ENCODE results near the gene TNFSF13. TPM values are rescaled to one million over a fixed set of nuclear protein-coding genes. Genes with fewer than 3 reads are reported as not detected.
A peak's percentile ranks its signal among the peaks of the same experiment; 100 is the strongest.

The TNFSF13 gene
- total and polyA plus RNA-seq, 2 donors, result 6.4 to 19.6 TPM

- DNase-seq (ENCODE audit: low read depth in 6 of 9, low spot score in 9 of 9), result no peak
- no peaks in the 10 kb centered on the region for H3K27me3 ChIP-seq (ENCODE audit: control insufficient read depth in 2 of 2, insufficient read depth in 1 of 2, low read length in 1 of 2)
- H3K27ac ChIP-seq (ENCODE audit: low read depth in 1 of 2, low read length in 1 of 2), result no peak overlapping the region
- H3K9me3 ChIP-seq (ENCODE audit: control insufficient read depth in 2 of 2, insufficient read depth in 1 of 2, low read length in 1 of 2), result peaks cover 0 to 3% of the 10 kb centered on the region in 2 donors
- WGBS, result 98% methylated on average over 5 of the region's 5 CpGs
- H3K4me1 ChIP-seq (ENCODE audit: control insufficient read depth in 2 of 2, insufficient read depth in 2 of 2, low read length in 2 of 2), result peaks cover 3 to 15% of the 10 kb centered on the region in 2 donors
- peaks cover 38 to 66% of the 10 kb centered on the region in 2 donors for H3K36me3 ChIP-seq (ENCODE audit: control insufficient read depth in 2 of 2, insufficient read depth in 2 of 2, low read length in 1 of 2)
- H3K4me3 ChIP-seq (ENCODE audit: low read length in 2 of 2), result no peak overlapping the region
Measured at GRCh38 chr17:7569571-7569970, 11.0 kb downstream of the TNFSF13 start.

- peaks cover 0 to 3% of the 10 kb centered on the region in 2 donors for H3K9me3 ChIP-seq (ENCODE audit: control insufficient read depth in 2 of 2, insufficient read depth in 1 of 2, low read length in 1 of 2)
- peaks cover 5 to 23% of the 10 kb centered on the region in 2 donors for H3K4me1 ChIP-seq (ENCODE audit: control insufficient read depth in 2 of 2, insufficient read depth in 2 of 2, low read length in 2 of 2)
- no peak for DNase-seq (ENCODE audit: low read depth in 6 of 9, low spot score in 9 of 9)
- no peak overlapping the region for H3K4me3 ChIP-seq (ENCODE audit: low read length in 2 of 2)
- WGBS, result 97% methylated on average over 10 of the region's 10 CpGs
- no peaks in the 10 kb centered on the region for H3K27me3 ChIP-seq (ENCODE audit: control insufficient read depth in 2 of 2, insufficient read depth in 1 of 2, low read length in 1 of 2)
- H3K27ac ChIP-seq (ENCODE audit: low read depth in 1 of 2, low read length in 1 of 2), result no peak overlapping the region
- peaks cover 39 to 66% of the 10 kb centered on the region in 2 donors for H3K36me3 ChIP-seq (ENCODE audit: control insufficient read depth in 2 of 2, insufficient read depth in 2 of 2, low read length in 1 of 2)
Measured at GRCh38 chr17:7570351-7570750, 11.8 kb downstream of the TNFSF13 start.

- Histone ChIP-seq H3K4me1 (ENCODE audit: control insufficient read depth in 2 of 2, insufficient read depth in 2 of 2, low read length in 2 of 2) (peaks cover 8 to 34% of the 10 kb centered on the region in 2 donors), H3K27me3 (ENCODE audit: control insufficient read depth in 2 of 2, insufficient read depth in 1 of 2, low read length in 1 of 2) (no peaks in the 10 kb centered on the region), H3K27ac (ENCODE audit: low read depth in 1 of 2, low read length in 1 of 2) (peak overlapping the region; percentile 72 to 77), H3K9me3 (ENCODE audit: control insufficient read depth in 2 of 2, insufficient read depth in 1 of 2, low read length in 1 of 2) (peaks cover 0 to 3% of the 10 kb centered on the region in 2 donors), H3K4me3 (ENCODE audit: low read length in 2 of 2) (peak overlapping the region; percentile 51 to 59), H3K36me3 (ENCODE audit: control insufficient read depth in 2 of 2, insufficient read depth in 2 of 2, low read length in 1 of 2) (peaks cover 48 to 68% of the 10 kb centered on the region in 2 donors)
- peak in 1 of 9 donors; percentile 94 for DNase-seq (ENCODE audit: low read depth in 6 of 9, low spot score in 9 of 9)
- under 1% methylated on average over 11 of the region's 11 CpGs for WGBS
Measured at GRCh38 chr17:7572338-7572587, 13.7 kb downstream of the TNFSF13 start.

GRCh38 chr17:7572588-7573323 is 14.2 kb downstream of the TNFSF13 start:
- peaks cover 8 to 36% of the 10 kb centered on the region in 2 donors for H3K4me1 ChIP-seq (ENCODE audit: control insufficient read depth in 2 of 2, insufficient read depth in 2 of 2, low read length in 2 of 2)
- peaks cover 0 to 3% of the 10 kb centered on the region in 2 donors for H3K9me3 ChIP-seq (ENCODE audit: control insufficient read depth in 2 of 2, insufficient read depth in 1 of 2, low read length in 1 of 2)
- no peaks in the 10 kb centered on the region for H3K27me3 ChIP-seq (ENCODE audit: control insufficient read depth in 2 of 2, insufficient read depth in 1 of 2, low read length in 1 of 2)
- H3K36me3 ChIP-seq (ENCODE audit: control insufficient read depth in 2 of 2, insufficient read depth in 2 of 2, low read length in 1 of 2), result peaks cover 52 to 68% of the 10 kb centered on the region in 2 donors
- peak in 8 of 9 donors; percentile 96 to 100 (median 98) for DNase-seq (ENCODE audit: low read depth in 6 of 9, low spot score in 9 of 9)
- under 1% methylated on average over 73 of the region's 73 CpGs for WGBS
- peak overlapping the region; percentile 65 to 100 for H3K4me3 ChIP-seq (ENCODE audit: low read length in 2 of 2)
- peak overlapping the region; percentile 97 to 98 for H3K27ac ChIP-seq (ENCODE audit: low read depth in 1 of 2, low read length in 1 of 2)

GRCh38 chr17:7573324-7574080 is 15.0 kb downstream of the TNFSF13 start:
- H3K27ac ChIP-seq (ENCODE audit: low read depth in 1 of 2, low read length in 1 of 2), result peak overlapping the region; percentile 97 to 98
- no peaks in the 10 kb centered on the region for H3K27me3 ChIP-seq (ENCODE audit: control insufficient read depth in 2 of 2, insufficient read depth in 1 of 2, low read length in 1 of 2)
- peaks cover 8 to 38% of the 10 kb centered on the region in 2 donors for H3K4me1 ChIP-seq (ENCODE audit: control insufficient read depth in 2 of 2, insufficient read depth in 2 of 2, low read length in 2 of 2)
- peak overlapping the region; percentile 65 to 100 for H3K4me3 ChIP-seq (ENCODE audit: low read length in 2 of 2)
- peaks cover 0 to 3% of the 10 kb centered on the region in 2 donors for H3K9me3 ChIP-seq (ENCODE audit: control insufficient read depth in 2 of 2, insufficient read depth in 1 of 2, low read length in 1 of 2)
- H3K36me3 ChIP-seq (ENCODE audit: control insufficient read depth in 2 of 2, insufficient read depth in 2 of 2, low read length in 1 of 2), result peaks cover 59 to 72% of the 10 kb centered on the region in 2 donors
- WGBS, result under 1% methylated on average over 71 of the region's 71 CpGs
- peak in 8 of 9 donors; percentile 74 to 95 (median 90) for DNase-seq (ENCODE audit: low read depth in 6 of 9, low spot score in 9 of 9)

GRCh38 chr17:7574176-7574953 is 15.8 kb downstream of the TNFSF13 start:
- H3K4me1 ChIP-seq (ENCODE audit: control insufficient read depth in 2 of 2, insufficient read depth in 2 of 2, low read length in 2 of 2), result peaks cover 10 to 45% of the 10 kb centered on the region in 2 donors
- H3K4me3 ChIP-seq (ENCODE audit: low read length in 2 of 2), result peak overlapping the region; percentile 65 to 100
- no peak for DNase-seq (ENCODE audit: low read depth in 6 of 9, low spot score in 9 of 9)
- WGBS, result 55% methylated on average over 15 of the region's 15 CpGs
- H3K27me3 ChIP-seq (ENCODE audit: control insufficient read depth in 2 of 2, insufficient read depth in 1 of 2, low read length in 1 of 2), result no peaks in the 10 kb centered on the region
- peaks cover 67 to 75% of the 10 kb centered on the region in 2 donors for H3K36me3 ChIP-seq (ENCODE audit: control insufficient read depth in 2 of 2, insufficient read depth in 2 of 2, low read length in 1 of 2)
- H3K9me3 ChIP-seq (ENCODE audit: control insufficient read depth in 2 of 2, insufficient read depth in 1 of 2, low read length in 1 of 2), result peaks cover 0 to 3% of the 10 kb centered on the region in 2 donors
- H3K27ac ChIP-seq (ENCODE audit: low read depth in 1 of 2, low read length in 1 of 2), result peak overlapping the region in 1 of 2 donors; percentile 59

GRCh38 chr17:7575481-7575883 is 16.9 kb downstream of the TNFSF13 start:
- Histone ChIP-seq H3K27me3 (ENCODE audit: control insufficient read depth in 2 of 2, insufficient read depth in 1 of 2, low read length in 1 of 2) (no peaks in the 10 kb centered on the region), H3K4me3 (ENCODE audit: low read length in 2 of 2) (no peak overlapping the region), H3K27ac (ENCODE audit: low read depth in 1 of 2, low read length in 1 of 2) (no peak overlapping the region), H3K9me3 (ENCODE audit: control insufficient read depth in 2 of 2, insufficient read depth in 1 of 2, low read length in 1 of 2) (peaks cover 0 to 3% of the 10 kb centered on the region in 2 donors), H3K36me3 (ENCODE audit: control insufficient read depth in 2 of 2, insufficient read depth in 2 of 2, low read length in 1 of 2) (peaks cover 71 to 73% of the 10 kb centered on the region in 2 donors), H3K4me1 (ENCODE audit: control insufficient read depth in 2 of 2, insufficient read depth in 2 of 2, low read length in 2 of 2) (peaks cover 11 to 53% of the 10 kb centered on the region in 2 donors)
- no peak for DNase-seq (ENCODE audit: low read depth in 6 of 9, low spot score in 9 of 9)
- WGBS, result 91% methylated on average over 1 of the region's 1 CpG

GRCh38 chr17:7575959-7576358 is 17.4 kb downstream of the TNFSF13 start:
- H3K27ac ChIP-seq (ENCODE audit: low read depth in 1 of 2, low read length in 1 of 2), result no peak overlapping the region
- peaks cover 66 to 71% of the 10 kb centered on the region in 2 donors for H3K36me3 ChIP-seq (ENCODE audit: control insufficient read depth in 2 of 2, insufficient read depth in 2 of 2, low read length in 1 of 2)
- no peaks in the 10 kb centered on the region for H3K27me3 ChIP-seq (ENCODE audit: control insufficient read depth in 2 of 2, insufficient read depth in 1 of 2, low read length in 1 of 2)
- 98% methylated on average over 7 of the region's 7 CpGs for WGBS
- peaks cover 11 to 56% of the 10 kb centered on the region in 2 donors for H3K4me1 ChIP-seq (ENCODE audit: control insufficient read depth in 2 of 2, insufficient read depth in 2 of 2, low read length in 2 of 2)
- DNase-seq (ENCODE audit: low read depth in 6 of 9, low spot score in 9 of 9), result no peak
- H3K9me3 ChIP-seq (ENCODE audit: control insufficient read depth in 2 of 2, insufficient read depth in 1 of 2, low read length in 1 of 2), result peaks cover 0 to 3% of the 10 kb centered on the region in 2 donors
- H3K4me3 ChIP-seq (ENCODE audit: low read length in 2 of 2), result no peak overlapping the region

Data from thymus (tissue), 11 donors.